ENCODE results near the gene PLCB3.

PLCB3 gene

DNA sequence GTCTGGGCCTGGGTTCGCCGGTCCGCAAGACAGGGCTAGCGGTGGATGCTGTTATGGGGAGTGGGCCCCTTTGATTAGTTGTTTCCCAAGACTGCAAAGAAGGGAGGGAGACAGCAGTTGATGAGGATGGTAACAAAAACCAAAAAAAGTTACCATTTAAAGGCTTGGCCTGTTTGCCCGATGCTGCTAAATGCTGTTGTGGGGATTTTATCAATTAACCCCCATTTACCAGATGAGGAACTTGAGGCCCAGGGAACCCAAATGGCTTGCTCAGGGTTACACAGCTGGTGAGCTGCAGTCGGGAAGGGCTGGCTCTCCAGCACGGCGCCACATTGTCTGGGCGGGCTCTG, 28.7 kb upstream of the PLCB3 start:
- no peak for DNase-seq

DNA sequence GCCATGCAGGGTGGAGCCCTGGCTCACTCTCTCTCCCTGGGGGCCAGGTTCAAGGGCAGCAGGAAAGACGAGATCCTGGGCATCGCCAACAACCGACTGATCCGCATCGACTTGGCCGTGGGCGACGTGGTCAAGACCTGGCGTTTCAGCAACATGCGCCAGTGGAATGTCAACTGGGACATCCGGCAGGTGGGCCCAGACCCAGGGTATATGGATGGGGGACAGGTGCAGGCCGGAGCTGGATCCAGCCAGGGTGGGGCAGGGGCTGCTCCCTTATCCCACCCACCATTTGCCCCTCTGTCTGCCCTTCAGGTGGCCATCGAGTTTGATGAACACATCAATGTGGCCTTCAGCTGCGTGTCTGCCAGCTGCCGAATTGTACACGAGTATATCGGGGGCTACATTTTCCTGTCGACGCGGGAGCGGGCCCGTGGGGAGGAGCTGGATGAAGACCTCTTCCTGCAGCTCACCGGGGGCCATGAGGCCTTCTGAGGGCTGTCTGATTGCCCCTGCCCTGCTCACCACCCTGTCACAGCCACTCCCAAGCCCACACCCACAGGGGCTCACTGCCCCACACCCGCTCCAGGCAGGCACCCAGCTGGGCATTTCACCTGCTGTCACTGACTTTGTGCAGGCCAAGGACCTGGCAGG, 28.2 kb upstream of the PLCB3 start:
- DNase-seq, result no peak

DNA sequence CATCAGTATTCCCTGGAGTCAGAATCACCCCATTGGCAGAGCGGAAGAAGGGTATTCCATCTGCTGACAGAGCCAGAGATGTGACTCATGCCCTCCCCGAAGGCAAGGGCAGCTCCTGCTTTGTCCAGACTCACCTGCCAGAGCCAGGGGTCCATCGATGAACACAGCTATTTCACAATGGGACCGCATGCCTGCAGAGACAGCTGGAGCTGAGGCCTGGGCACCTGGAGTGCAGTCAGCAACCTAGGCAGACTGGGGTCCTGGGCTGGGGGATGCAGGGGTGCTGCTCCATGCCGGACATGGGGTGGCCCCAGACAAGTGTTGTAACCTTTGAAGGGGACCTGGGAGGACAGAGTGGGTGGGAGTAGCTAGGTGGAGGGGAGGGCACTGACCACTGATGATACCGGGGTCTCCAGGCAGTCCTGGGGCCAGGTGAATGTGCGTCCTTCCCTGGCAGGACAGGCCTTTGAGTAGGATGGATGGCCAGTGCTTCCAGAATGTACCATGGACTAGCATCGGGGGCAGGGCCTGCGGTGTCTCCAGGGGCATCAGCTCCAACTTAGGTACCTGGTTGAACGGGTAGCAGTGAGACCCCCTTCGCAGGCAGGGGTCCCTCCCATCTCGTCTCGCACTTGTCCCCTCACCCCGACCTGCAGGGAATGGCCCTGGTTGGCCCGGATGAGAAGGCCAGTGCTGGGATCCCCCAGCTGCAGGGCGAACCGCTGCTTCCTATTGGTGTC, 27.0 kb upstream of the PLCB3 start:
- DNase-seq, result no peak

DNA sequence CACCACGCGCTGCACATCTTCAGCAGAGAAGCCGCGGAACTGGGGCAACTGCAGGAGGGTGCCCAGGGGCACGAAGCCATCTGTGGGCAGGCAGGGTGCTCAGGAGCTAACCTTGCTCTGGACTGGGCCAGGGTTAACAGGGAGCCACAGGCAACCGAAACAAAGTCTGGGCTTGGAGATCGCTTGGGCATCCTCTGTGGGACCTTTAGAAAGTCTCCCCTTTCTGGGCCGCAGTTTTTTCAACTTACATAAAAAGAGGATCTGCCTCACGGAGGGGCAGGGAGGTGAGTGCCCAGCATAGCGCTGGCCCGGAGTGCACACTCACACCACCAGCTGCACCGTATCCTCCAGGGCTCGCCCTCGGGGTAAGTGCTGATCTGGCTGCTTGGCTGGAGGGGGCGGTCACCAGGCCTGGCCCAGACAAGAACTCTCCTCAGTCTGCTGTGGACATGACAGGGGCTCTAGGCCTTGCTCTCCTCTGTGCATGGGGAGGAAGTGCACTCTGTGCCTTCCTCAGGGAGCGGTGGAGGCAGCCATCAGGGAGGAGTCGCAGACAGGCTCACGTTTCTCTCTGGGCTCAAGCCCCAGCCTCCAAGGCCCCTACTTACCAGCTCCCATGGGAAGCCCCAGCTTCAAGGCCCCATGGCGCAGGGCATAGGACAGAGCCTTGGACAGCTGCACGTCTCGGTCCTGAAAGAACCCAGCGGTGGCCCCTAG, 26.3 kb upstream of the PLCB3 start:
- no peak for DNase-seq

DNA sequence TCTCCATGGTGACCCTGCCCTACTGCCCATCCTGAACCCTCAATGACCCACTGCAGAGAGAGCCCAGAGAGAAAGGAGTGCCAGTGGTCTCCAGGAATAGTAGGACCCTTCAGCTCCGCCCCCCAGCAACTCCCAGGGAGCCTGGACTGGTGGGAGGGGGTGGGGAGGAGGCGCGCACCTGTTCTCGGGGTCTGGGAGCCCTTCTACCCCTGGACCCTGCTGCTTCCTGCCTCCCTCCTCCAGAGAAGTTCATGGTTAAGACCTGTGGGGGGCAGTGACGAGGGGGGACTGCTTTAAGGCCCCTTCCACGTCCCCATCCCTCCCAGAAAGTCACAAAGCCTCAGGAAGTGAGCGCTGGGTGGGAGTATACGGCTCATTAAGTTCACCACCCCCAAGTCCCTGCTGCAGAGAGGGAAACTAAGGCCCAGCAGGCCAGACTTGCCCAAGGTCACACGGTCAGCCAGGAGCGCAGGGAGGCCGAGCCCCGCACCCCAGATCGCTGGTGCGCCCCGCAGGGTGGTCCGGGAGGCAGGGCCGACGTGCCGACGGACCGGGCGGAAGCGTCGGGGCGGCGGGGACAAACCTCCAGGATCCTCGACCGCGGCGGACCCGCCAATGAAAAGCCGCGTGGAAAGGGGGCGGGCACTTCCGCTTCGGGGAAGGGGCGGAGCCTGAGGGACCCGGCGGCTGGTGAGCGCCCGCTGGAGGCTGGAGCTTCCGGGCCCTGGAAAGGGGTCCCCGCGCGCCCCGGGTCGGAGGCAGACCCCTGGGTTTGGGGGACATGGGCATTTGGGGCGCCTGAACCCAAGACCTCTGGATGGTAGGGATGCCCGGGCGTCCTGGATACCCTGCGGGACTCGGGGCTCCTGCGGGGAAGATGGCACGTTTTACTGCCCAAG, 25.5 kb upstream of the PLCB3 start, which contains the start of the genes NUDT22 and TRPT1:
TSS of gene NUDT22 (plus strand) at position 667 of the 899 bp plus-strand sequence. CDS start 379 bp downstream, outside the sequence.
TSS of gene TRPT1 (minus strand) at position 579 of the 899 bp plus-strand sequence. CDS start at position 253, 326 bp downstream.
- DNase-seq, result peak; percentile 96

DNA sequence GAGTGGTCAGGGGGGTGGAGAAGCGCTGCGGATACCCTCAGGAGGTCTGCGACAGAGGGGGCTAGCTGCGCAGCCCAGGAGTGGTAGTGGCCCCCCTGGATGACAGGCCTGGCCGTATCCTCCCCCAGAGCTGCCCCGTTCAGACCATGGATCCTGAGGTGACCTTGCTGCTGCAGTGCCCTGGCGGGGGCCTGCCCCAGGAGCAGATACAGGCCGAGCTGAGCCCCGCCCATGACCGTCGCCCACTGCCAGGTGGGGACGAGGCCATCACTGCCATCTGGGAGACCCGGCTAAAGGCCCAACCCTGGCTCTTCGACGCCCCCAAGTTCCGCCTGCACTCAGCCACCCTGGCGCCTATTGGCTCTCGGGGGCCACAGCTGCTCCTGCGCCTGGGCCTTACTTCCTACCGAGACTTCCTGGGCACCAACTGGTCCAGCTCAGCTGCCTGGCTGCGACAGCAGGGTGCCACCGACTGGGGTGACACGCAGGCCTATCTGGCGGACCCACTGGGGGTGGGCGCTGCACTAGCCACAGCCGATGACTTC, 24.8 kb upstream of the PLCB3 start:
- DNase-seq, result peak; percentile 72

DNA sequence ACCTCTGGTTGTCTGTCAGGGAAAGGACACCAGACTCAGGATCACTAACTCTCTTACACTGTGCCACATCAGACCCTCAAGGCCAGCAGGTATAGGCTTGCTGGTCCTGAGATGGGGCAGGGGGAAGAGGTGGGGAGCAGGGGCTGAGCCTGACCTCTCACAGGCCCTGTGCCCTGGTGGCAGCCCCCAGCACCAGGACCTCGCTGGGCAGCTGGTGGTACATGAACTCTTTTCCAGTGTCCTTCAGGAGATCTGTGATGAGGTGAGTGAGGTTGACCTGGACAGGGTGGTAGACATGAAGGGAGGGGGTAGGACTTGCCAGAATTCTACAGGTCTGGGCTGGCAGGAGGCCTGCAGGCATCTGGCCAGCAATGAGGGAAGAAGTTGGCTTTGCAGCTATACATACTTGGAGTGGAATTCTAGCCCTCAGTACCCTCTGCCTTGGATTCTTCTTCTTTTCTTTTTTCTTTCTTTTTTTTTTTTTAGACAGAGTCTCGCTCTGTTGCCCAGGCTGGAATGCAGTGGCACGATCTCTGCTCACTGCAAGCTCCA, 23.8 kb upstream of the PLCB3 start:
- DNase-seq, result no peak

DNA sequence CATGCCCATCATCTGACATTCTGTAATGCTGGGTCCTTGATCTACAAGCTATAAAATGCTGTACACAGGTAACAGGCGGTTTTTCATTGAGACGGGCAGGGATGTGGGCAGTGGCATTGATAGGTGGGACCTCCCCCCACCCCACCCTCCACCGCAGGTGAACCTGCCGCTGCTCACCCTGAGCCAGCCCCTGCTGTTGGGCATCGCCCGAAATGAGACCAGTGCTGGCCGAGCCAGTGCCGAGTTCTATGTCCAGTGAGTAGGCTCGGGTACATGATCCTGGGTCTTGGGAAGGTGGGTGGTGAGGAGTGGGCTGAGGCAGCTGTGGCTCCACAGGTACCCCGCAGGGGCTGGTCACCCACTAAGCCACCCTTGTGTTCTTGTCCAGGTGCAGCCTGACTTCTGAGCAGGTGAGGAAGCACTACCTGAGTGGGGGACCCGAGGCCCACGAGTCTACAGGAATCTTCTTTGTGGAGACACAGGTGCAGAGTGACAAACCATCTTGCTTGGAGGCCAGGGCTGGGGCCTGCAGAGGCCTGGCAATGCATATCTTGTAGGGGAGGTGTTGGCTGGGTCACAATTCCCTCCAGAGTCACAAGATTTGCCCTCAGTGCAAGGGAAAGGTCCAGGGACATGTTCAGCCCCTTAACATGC, 22.1 kb upstream of the PLCB3 start:
- no peak for DNase-seq

DNA sequence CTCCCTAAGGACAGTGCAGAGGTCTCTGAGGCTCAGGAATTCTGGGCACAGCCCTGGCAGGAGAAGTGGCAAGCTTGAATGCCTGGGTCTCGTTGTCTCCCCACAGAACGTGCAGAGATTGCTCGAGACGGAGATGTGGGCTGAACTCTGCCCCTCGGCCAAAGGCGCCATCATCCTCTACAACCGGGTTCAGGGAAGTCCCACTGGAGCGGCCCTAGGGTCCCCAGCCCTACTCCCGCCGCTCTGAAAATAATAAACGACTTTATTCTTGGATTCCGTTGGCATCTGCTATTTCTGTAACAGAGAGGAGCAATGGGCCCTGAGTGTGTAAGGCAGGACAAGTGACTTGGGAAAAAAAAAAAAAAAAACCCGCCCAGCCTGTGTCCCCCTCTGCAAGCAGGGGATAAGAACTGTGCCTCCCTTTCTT, 21.6 kb upstream of the PLCB3 start:
- no peak for DNase-seq

DNA sequence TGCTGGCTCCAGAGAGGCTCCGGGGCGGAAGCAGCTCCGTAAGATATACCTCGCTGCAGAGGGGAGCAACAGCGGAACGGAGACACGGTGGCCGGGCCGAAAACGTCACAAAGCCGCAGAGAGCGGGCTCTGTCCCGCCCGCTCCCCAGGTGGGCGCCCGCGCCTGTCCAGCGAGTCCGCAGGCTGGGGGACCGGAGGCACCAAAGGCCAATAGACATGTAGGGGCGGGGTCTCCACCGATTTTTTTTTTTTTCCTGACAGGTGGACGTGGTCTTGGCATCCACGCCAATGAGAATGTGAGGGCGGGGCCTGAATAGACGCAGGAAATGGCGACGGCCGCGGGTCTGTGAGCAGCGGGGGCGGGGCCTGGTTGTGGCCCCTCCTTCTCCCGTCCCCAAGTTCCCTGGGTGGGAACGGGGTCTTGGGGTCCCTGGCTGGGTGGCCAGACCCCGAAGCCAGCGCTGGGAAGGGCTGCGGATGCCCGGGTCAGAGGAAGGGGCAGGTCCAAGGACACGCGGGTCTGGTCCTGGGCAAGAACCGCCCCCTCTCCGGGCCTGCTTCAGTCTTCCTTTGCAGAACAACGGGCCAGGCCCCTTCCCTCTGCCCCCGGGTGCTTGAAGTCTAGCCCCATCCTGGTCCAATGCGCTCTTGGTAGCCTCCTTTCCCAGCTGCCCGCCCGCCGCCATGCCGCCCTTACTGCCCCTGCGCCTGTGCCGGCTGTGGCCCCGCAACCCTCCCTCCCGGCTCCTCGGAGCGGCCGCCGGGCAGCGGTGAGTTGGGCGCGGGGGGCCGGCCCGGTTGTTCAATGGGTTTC, 21.0 kb upstream of the PLCB3 start, which contains the start of gene DNAJC4:
TSS of gene DNAJC4 (plus strand) at position 378 of the 814 bp plus-strand sequence. CDS start at position 685, 307 bp downstream.
- peak; percentile 94 for DNase-seq

DNA sequence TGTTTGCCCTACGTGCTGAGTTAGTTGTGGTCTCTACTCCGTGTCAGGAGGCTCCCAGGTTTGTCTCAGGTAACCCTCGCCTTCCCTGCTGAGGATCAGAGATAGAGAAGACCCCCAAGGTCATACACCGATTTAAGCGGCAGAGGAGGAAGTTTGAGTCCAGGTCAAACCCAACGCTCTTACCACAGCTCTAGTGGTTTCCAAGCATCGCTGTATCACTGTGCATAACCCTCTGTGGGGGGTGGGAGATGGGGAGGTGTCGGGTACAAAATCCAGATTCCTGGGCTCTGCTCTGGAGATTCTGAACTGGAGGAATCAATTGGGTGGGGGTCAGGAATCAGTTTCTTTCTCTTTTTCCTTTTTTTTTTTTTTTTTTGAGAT, 20.4 kb upstream of the PLCB3 start:
- no peak for DNase-seq

DNA sequence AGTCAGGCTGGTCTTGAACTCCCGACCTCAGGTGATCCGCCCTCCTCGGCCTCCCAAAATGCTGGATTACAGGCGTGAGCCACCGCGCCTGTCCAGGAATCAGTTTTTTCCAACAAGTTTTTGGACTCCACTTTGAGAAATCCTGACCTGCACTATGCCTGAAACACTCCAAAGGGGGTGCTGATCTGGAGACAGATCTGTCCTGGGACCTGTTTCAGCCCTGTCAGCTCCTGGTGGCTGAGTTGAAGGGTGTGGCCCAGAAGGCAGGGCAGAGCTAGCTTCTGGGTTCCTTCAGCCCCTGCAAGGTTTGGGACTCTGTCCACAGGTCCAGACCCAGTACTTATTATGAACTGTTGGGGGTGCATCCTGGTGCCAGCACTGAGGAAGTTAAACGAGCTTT, 19.8 kb upstream of the PLCB3 start:
- DNase-seq, result no peak

DNA sequence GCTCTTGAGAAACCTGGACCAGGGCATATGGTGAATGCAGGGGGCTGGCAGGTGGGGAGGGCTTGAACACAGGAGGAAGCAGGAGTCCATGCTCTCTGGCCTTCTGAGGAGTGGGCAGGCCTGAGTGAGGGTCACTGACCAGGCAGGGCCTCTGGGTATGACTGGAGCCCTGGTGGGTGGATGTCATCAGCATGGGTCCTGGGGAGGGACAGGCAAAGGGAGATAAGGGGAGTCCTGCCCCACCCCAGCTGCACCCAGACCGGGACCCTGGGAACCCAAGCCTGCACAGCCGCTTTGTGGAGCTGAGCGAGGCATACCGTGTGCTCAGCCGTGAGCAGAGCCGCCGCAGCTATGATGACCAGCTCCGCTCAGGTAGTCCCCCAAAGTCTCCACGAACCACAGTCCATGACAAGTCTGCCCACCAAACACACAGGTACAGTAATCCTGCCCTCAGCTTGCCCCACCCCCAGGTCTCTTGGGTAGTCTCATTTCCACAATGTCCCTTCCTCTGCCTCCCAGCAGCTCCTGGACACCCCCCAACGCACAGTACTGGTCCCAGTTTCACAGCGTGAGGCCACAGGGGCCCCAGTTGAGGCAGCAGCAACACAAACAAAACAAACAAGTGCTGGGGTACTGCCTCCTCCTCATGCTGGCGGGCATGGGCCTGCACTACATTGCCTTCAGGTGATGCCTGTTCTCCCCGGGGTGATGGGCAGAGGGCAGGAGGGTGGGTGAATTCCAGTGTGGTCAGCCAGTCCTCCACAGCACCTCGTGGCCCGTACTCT, 19.0 kb upstream of the PLCB3 start:
- DNase-seq, result no peak

DNA sequence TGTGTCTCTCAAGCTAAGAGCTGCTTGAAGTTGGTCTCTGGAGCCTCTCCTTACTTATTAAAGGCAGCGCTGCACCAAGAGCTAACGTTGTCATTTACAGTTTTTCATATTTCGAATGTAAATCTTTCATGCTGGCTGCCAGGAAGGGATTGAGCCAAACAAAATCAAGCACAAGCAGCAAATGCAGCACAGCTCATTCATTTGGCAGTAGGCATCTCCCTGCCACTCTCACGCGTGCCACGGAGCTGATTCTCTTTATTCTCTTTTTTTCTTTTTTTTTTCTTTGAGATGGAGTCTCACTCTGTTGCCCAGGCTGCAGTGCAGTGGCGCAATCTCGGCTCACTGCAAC, 18.4 kb upstream of the PLCB3 start:
- DNase-seq, result no peak

DNA sequence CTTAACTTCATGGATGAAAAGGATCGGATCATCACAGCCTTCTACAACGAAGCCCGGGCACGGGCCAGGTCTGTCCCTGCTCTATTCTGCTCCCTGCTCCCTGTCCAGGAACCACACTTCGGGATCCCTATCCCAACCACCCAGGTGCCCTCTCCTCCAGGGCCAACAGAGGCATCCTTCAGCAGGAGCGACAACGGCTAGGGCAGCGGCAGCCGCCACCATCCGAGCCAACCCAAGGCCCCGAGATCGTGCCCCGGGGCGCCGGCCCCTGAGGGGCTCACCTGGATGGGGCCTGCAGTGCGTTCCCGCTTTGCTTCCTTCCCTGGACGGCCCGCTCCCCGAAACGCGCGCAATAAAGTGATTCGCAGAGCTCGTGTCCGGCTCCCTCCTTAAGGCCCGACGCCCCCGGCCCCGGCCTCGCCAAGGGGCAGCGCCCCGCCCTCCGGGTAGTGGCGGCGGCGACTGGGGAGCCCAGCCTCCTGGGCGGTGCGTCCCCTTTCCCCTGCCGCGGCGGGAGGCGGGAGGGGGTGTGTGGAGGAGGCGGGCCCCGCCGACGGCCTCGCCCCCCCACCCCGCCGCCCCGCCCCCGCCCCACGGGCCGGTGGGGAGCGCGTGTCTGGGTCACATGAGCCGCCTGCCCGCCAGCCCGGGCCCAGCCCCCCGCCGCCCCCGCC, 17.3 kb upstream of the PLCB3 start, which contains the start of gene VEGFB:
TSS of gene VEGFB (plus strand) at position 672 of the 674 bp plus-strand sequence. CDS start 250 bp downstream, outside the sequence.
- DNase-seq, result peak; percentile 86

DNA sequence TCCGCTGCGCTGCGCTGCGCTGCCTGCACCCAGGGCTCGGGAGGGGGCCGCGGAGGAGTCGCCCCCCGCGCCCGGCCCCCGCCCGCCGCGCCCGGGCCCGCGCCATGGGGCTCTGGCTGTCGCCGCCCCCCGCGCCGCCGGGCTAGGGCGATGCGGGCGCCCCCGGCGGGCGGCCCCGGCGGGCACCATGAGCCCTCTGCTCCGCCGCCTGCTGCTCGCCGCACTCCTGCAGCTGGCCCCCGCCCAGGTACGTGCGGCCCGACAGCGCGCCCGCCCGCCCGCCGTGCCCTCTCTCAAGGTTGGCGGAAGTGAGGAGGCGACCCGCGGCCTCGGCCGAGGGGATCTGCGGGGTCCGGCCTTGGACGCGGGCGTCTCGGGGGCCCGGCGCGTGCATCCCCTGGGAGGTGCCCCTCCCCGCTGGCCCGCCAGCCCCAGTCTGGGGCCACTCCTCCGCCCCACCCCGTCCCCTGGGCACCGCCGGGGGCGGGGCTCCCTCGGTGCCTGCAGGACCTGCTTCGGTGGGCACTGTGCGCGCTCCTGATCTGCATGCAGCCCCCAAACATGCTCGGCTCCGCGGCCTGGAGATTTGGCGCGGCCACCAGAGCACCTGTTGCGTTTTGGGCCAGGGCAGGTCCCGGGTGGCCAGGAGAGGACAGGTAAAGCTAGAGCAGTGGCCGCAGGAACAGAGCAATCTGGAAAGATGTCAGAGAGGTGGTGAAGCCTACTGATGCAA, 16.5 kb upstream of the PLCB3 start:
- DNase-seq, result peak; percentile 73

DNA sequence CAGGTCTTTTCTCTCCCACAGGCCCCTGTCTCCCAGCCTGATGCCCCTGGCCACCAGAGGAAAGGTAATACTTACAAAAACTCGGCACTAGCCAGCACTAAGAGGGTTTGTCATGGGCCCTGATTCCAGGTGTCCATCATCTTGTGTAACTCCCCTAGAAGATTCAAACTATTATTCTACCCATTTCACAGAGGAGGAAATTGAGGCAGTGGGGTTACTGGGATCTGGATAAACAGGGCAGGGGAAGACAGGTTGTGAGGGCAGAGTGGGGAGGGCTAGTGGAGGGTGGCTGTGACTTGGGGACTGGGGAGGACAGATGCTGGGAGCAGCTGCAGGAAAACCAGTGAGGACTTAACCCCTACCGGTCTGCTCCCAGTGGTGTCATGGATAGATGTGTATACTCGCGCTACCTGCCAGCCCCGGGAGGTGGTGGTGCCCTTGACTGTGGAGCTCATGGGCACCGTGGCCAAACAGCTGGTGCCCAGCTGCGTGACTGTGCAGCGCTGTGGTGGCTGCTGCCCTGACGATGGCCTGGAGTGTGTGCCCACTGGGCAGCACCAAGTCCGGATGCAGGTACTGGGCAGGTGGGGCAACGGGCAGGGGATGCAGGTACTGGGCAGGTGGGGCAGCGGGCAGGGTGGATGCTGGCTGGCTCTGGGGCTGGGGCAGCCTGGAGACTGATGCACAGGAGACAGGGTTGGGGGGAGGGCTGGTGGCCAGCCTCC, 15.7 kb upstream of the PLCB3 start:
- no peak for DNase-seq
